Loucy (cell line): Measurements from ENCODE around the gene CCDC86.

Source experiments
- EZH2phosphoT487 ChIP-seq: fragments of 200-600 bp; IDR thresholded peaks from 2 replicates; pipeline ENCODE4 v1.6.1; 2018; ENCODE audit warnings: antibody characterized with exemption, mild to moderate bottlenecking, moderate library complexity, borderline replicate concordance
- TF ChIP-seq, protein P1 (sequence below): fragments of 200-600 bp; sonication (generic); conservative IDR thresholded peaks from 2 replicates; pipeline ENCODE4 v1.5.1; 2014; ENCODE audit warnings: mild to moderate bottlenecking, antibody characterized with exemption, low read length

DNA sequence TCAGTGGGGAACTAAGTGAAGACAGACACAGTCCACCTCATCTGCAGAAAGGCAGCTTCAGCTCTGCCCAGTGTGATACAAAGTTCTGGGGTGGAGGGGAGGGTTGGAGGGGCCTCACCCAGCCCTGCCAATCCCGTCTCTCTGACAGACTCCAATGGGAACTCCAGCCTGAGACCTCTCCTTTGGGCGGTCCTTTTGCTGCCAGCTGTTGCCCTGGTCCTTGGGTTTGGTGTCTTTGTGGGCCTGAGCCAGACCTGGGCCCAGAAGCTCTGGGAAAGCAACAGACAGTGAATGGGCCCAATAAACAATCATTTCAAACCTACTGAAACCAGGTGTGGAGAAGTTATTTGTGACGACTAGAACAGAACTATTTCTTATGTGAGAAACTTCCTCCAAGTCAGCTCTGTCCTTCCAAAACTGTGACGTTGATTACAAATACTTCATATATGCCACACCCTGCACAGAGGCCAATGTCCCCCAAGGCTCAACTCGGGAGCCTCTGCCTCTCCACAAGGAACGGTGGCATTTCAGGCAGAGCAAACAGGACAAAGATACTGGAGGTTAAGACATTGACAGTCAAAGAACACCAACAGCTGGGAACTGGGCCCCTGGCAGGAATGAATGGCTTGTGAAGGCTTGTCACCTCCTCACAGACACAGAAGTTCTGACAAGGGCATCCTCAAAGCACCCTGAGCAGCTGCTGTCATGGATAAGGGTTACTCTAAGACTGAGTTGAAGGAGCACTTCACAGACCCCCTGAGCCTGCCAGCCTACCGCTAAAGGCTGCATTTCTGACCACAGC, 33.7 kb downstream of the CCDC86 start:
- TF ChIP-seq, protein P1, sequence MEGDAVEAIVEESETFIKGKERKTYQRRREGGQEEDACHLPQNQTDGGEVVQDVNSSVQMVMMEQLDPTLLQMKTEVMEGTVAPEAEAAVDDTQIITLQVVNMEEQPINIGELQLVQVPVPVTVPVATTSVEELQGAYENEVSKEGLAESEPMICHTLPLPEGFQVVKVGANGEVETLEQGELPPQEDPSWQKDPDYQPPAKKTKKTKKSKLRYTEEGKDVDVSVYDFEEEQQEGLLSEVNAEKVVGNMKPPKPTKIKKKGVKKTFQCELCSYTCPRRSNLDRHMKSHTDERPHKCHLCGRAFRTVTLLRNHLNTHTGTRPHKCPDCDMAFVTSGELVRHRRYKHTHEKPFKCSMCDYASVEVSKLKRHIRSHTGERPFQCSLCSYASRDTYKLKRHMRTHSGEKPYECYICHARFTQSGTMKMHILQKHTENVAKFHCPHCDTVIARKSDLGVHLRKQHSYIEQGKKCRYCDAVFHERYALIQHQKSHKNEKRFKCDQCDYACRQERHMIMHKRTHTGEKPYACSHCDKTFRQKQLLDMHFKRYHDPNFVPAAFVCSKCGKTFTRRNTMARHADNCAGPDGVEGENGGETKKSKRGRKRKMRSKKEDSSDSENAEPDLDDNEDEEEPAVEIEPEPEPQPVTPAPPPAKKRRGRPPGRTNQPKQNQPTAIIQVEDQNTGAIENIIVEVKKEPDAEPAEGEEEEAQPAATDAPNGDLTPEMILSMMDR: no peak
- no peak for TF ChIP-seq EZH2phosphoT487
